SU-DHL-6 (cell line): ENCODE results near the gene SAMD4B.

Experiments used
- H2AFZ ChIP-seq: fragments of 200-600 bp; sonication (generic); 2 replicates; pipeline ENCODE4 v1.6.1; 2014; ENCODE audit warnings: low read depth, mild to moderate bottlenecking, moderate library complexity, mixed read lengths, antibody characterized with exemption, low read length; ENCODE audit not compliant: severe bottlenecking
- H3F3A ChIP-seq: fragments of 200-600 bp; shearing (Covaris generic); 2 replicates; pipeline ENCODE4 v1.6.0; 2016; ENCODE audit warnings: antibody characterized with exemption, mild to moderate bottlenecking; ENCODE audit not compliant: insufficient read depth
- H3K27ac ChIP-seq: fragments of 200-600 bp; sonication (generic); 2 replicates; pipeline ENCODE4 v1.5.1; 2016; ENCODE audit warnings: low read depth, mild to moderate bottlenecking, low read length, moderate library complexity, mixed read lengths
- H3K27me3 ChIP-seq: fragments of 200-600 bp; sonication (generic), shearing (Covaris generic); 2 replicates; pipeline ENCODE4 v1.6.0; 2014; ENCODE audit warnings: mild to moderate bottlenecking, low read length
- H3K36me3 ChIP-seq: fragments of 200-600 bp; sonication (generic); 2 replicates; pipeline ENCODE4 v1.6.1; 2014; ENCODE audit warnings: mild to moderate bottlenecking, low read length, mixed read lengths
- H3K4me2 ChIP-seq: fragments of 300-600, 200-600 bp; shearing (Covaris generic), sonication (generic); 2 replicates; pipeline ENCODE4 v1.6.0; 2014; ENCODE audit warnings: low read length, low read depth, mild to moderate bottlenecking; ENCODE audit not compliant: poor library complexity, severe bottlenecking
- H3K4me3 ChIP-seq: fragments of 200-600 bp; sonication (generic); 2 replicates; pipeline ENCODE4 v1.5.1; 2014; ENCODE audit warnings: antibody characterized with exemption, low read length, mild to moderate bottlenecking, mixed read lengths; ENCODE audit not compliant: insufficient read depth, poor library complexity, severe bottlenecking
- H3K79me2 ChIP-seq: fragments of 200-600 bp; sonication (generic); 2 replicates; pipeline ENCODE4 v1.6.1; 2014; ENCODE audit warnings: mild to moderate bottlenecking, low read length, moderate library complexity; ENCODE audit not compliant: insufficient read depth
- H3K9ac ChIP-seq: fragments of 200-600 bp; sonication (generic); 2 replicates; pipeline ENCODE4 v1.7.0; 2014; ENCODE audit warnings: mild to moderate bottlenecking, low read length
- H3K9me2 ChIP-seq: fragments of 200-600 bp; sonication (generic); replicated peaks from 2 replicates; pipeline ENCODE4 v1.6.1; 2014; ENCODE audit warnings: low read length; ENCODE audit not compliant: insufficient read depth
- H3K9me3 ChIP-seq: fragments of 200-600 bp; sonication (generic); 2 replicates; pipeline ENCODE4 v1.6.1; 2014; ENCODE audit warnings: low read length, mixed read lengths; ENCODE audit not compliant: insufficient read depth
- H4K20me1 ChIP-seq: fragments of 200-600 bp; sonication (generic); 2 replicates; pipeline ENCODE4 v1.6.1; 2014; ENCODE audit warnings: low read depth, mild to moderate bottlenecking, antibody characterized with exemption, low read length, moderate library complexity, mixed read lengths
- CTCF ChIP-seq: fragments of 200-600 bp; sonication (generic); IDR thresholded peaks from one replicate; pipeline ENCODE4 v1.5.1; 2017; ENCODE audit warnings: antibody characterized with exemption, mild to moderate bottlenecking, low read length, moderate library complexity; ENCODE audit not compliant: insufficient read depth, poor library complexity, severe bottlenecking
- EZH2phosphoT487 ChIP-seq: fragments of 200-600 bp; sonication (generic), shearing (Covaris generic); conservative IDR thresholded peaks from 2 replicates; pipeline ENCODE4 v1.6.1; 2018; ENCODE audit warnings: mild to moderate bottlenecking, antibody characterized with exemption, low read length, moderate library complexity, mixed read lengths

Gene SAMD4B

GRCh38 chr19:39410831-39411080, 68.5 kb downstream of the SAMD4B start:
- Histone ChIP-seq H3K9me2 (no peaks in the 10 kb centered on the region), H3F3A (peaks cover 51% of the 10 kb centered on the region), H3K4me2 (peak overlapping the region; percentile 97), H4K20me1 (no peaks in the 10 kb centered on the region), H2AFZ (no peak overlapping the region), H3K4me3 (no peak overlapping the region), H3K36me3 (no peaks in the 10 kb centered on the region), H3K27me3 (no peaks in the 10 kb centered on the region), H3K79me2 (peaks cover 29% of the 10 kb centered on the region), H3K9me3 (no peaks in the 10 kb centered on the region), H3K9ac (peak overlapping the region; percentile 94), H3K27ac (peak overlapping the region; percentile 98)
- TF ChIP-seq CTCF (no peak), EZH2phosphoT487 (no peak)

- Histone ChIP-seq H3K9me3 (no peaks in the 10 kb centered on the region), H3K9me2 (no peaks in the 10 kb centered on the region), H3K79me2 (peaks cover 29% of the 10 kb centered on the region), H4K20me1 (no peaks in the 10 kb centered on the region), H3K4me3 (peak overlapping the region; percentile 41), H3K9ac (peak overlapping the region; percentile 94), H2AFZ (no peak overlapping the region), H3K27me3 (no peaks in the 10 kb centered on the region), H3F3A (peaks cover 46% of the 10 kb centered on the region), H3K27ac (peak overlapping the region; percentile 98), H3K36me3 (no peaks in the 10 kb centered on the region), H3K4me2 (peak overlapping the region; percentile 97)
- TF ChIP-seq CTCF (no peak), EZH2phosphoT487 (no peak)
Observed at GRCh38 chr19:39411081-39411831, 69.0 kb downstream of the SAMD4B start.

GRCh38 chr19:39411832-39412099, 69.5 kb downstream of the SAMD4B start:
- H2AFZ ChIP-seq, result no peak overlapping the region
- peak overlapping the region; percentile 41 for H3K4me3 ChIP-seq
- H3K4me2 ChIP-seq, result peak overlapping the region; percentile 97
- H3K27ac ChIP-seq, result peak overlapping the region; percentile 98
- no peaks in the 10 kb centered on the region for H3K27me3 ChIP-seq
- no peaks in the 10 kb centered on the region for H3K9me3 ChIP-seq
- H3K9ac ChIP-seq, result peak overlapping the region; percentile 94
- H3K9me2 ChIP-seq, result no peaks in the 10 kb centered on the region
- TF ChIP-seq CTCF, result peak; percentile 78
- no peak for TF ChIP-seq EZH2phosphoT487
- H3K36me3 ChIP-seq, result no peaks in the 10 kb centered on the region
- H3F3A ChIP-seq, result peaks cover 45% of the 10 kb centered on the region
- H3K79me2 ChIP-seq, result peaks cover 29% of the 10 kb centered on the region
- H4K20me1 ChIP-seq, result no peaks in the 10 kb centered on the region
